Esophagus squamous epithelium (tissue), 5 donors: ENCODE data around the gene BANP. TPM values are rescaled to one million over a fixed set of nuclear protein-coding genes. Genes with fewer than 3 reads are reported as not detected.
"Not testable (repeated sequence)": the region's sequence is repeated elsewhere in the genome, so short reads cannot be mapped to it uniquely, and the experiment has no call there.

Source experiments
- DNase-seq: peaks from one replicate; lab custom pipeline; 2025; lab: John Stamatoyannopoulos, UW
- H3K27ac ChIP-seq, 4 donors: fragments of 200-600 bp; sonication (generic); one replicate each; pipeline ENCODE4 v1.5.1; 2016 to 2019; ENCODE audit warnings: mild to moderate bottlenecking in 1 of 4
- H3K27me3 ChIP-seq, 4 donors: fragments of 200-600 bp; sonication (generic); 1 replicate in 3 of 4; 2 replicates in 1 of 4; pipeline versions ENCODE4 v1.5.1 to v1.6.0; 2017 to 2021; ENCODE audit warnings: antibody characterized with exemption in 1 of 4
- H3K36me3 ChIP-seq, 3 donors: fragments of 200-600 bp; sonication (generic); one replicate each; pipeline ENCODE4 v1.5.1; 2016 to 2019
- H3K4me1 ChIP-seq, 3 donors: fragments of 200-600 bp; sonication (generic); one replicate each; pipeline ENCODE4 v1.5.1; 2017 to 2019
- H3K4me3 ChIP-seq, 4 donors: fragments of 200-600 bp; sonication (generic); 1 replicate in 3 of 4; 2 replicates in 1 of 4; pipeline ENCODE4 v1.5.1; 2016 to 2019; ENCODE audit warnings: mild to moderate bottlenecking in 2 of 4, moderate library complexity in 1 of 4
- H3K9me3 ChIP-seq, 3 donors: fragments of 200-600 bp; sonication (generic); one replicate each; pipeline ENCODE4 v1.5.1; 2016 to 2019
- CTCF ChIP-seq, 6 experiments: fragments of 450-650 bp in 4 of 6; fragments of 200-600 bp in 2 of 6; sonication (generic) in 2 of 6; IDR thresholded peaks; one replicate each; pipeline ENCODE4 v1.5.1; 2016 to 2019; ENCODE audit warnings: antibody characterized with exemption in 6 of 6, mild to moderate bottlenecking in 4 of 6, moderate library complexity in 4 of 6
- POLR2A ChIP-seq, 4 donors: fragments of 450-650 bp; IDR thresholded peaks; one replicate each; pipeline ENCODE4 v1.6.1; 2017; ENCODE audit warnings: antibody characterized with exemption in 4 of 4, mild to moderate bottlenecking in 4 of 4, moderate library complexity in 3 of 4
- WGBS, 2 donors: methylation state at CpG; one replicate each; pipeline ENCODE4 v1.1.5; 2018; 5-methylcytosine and 5-hydroxymethylcytosine counted together
- intact Hi-C: fragments of 100-400 bp; cut with DNase I; formaldehyde crosslinking; loops from one replicate; pipeline ENCODE4 v1.15.0; 2022
- total RNA-seq, 4 donors: library from RNA; depleted of rRNA; stranded (reverse); fragments of >200 nt; gene quantifications; one replicate each; pipeline ENCODE4 v1.1.0, GENCODE V29; 2016
- donor health status: DM: yes; HTN: yes; CAD: no.

Gene BANP
- total RNA-seq, 4 donors from 2014 or later: 13.8 to 19.9 (median 14.1) TPM

DNA sequence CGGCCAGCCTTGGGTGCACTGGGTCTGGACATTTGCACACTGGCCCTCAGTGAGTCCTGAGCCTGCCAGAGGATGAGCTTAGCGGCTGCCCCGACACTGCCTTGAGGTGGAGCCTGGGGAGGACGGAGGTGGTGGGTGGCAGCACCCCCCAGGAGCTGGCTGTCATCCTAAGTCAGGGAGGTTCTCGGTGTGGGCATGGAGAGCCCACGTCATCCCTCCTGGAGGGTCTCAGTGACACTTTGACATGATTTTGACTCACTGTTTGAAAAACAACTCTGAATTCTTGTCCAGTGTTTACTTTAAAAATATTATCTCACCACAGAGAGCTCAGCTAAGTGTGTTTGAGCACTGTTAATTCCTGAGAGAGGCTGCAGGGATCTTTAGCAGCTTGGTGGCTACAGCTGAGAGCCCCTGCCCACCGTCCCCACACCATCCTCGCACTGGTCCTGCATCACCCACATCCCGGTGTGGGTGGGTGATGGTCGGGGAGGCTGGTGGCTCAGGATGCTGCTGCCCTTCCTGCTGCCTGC, 63.1 kb downstream of the BANP start:
- intact Hi-C loops: no loop called here
- Histone ChIP-seq H3K27me3 (no peaks in the 10 kb centered on the region), H3K27ac (peak overlapping the region; percentile 3 to 70 (median 36)), H3K36me3 (peaks cover 0 to 66% (median 0%) of the 10 kb centered on the region in 3 donors), H3K4me1 (peaks cover 0 to 14% (median 0%) of the 10 kb centered on the region in 3 donors), H3K4me3 (no peak overlapping the region), H3K9me3 (no peaks in the 10 kb centered on the region)
- DNase-seq: no peak
- no peak for TF ChIP-seq POLR2A (IDR thresholded peaks at IDR 0.05)
- TF ChIP-seq CTCF (IDR thresholded peaks at IDR 0.05): no peak
- 67 to 73% methylated on average over 1 to 3 of the region's 10 CpGs for WGBS, 2 donors

DNA sequence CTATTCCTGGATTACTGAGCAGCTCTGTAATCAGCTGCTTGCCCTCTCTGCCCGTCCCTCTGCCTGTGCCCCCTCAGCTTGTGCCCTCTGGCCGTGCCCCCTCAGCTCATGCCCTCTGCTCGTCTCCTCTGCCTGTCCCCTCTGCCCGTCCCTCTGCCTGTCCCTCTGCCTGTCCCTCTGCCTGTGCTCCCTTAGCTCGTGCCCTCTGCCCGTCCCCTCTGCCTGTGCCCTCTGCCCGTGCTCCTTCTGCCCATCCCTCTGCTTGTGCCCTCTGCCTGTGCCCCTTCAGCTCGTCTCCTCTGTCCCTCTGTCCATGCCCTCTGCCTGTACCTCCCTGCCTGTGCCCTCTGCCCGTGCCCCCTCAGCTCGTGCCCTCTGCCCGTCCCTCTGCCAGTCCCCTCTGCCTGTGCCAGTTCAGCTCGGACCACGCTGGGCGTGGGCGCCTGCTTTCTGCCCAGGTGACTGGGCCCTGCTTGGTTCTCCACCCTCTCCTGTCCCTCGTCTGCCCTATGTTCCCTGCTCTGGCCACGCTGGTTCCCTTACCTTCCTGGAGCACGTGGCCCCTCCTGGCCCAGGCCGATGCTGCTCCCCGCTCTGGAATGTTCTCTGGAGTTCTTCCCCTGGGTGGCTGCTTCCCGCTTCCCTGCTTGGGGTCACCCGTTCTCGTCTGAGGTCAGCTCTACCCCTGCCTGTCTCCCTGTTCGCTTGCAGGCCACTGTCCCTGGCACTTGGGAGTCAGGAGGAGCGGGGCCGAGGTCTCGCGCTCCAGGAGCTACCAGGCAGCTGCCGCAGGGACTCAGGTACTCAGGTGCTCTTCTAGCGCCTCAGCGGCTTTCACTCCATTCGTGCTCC, 63.9 kb downstream of the BANP start:
- peaks cover 0 to 14% (median 0%) of the 10 kb centered on the region in 3 donors for H3K4me1 ChIP-seq
- no peaks in the 10 kb centered on the region for H3K27me3 ChIP-seq
- no peak for DNase-seq
- H3K9me3 ChIP-seq: no peaks in the 10 kb centered on the region
- TF ChIP-seq CTCF (IDR thresholded peaks at IDR 0.05) (no peak), POLR2A (IDR thresholded peaks at IDR 0.05) (no peak)
- no peak overlapping the region for H3K4me3 ChIP-seq
- no peak overlapping the region for H3K27ac ChIP-seq
- intact Hi-C loops: no loop called here
- WGBS, 2 donors: 86 to 90% methylated on average over 16 to 19 of the region's 32 CpGs
- H3K36me3 ChIP-seq: peaks cover 0 to 63% (median 0%) of the 10 kb centered on the region in 3 donors

DNA sequence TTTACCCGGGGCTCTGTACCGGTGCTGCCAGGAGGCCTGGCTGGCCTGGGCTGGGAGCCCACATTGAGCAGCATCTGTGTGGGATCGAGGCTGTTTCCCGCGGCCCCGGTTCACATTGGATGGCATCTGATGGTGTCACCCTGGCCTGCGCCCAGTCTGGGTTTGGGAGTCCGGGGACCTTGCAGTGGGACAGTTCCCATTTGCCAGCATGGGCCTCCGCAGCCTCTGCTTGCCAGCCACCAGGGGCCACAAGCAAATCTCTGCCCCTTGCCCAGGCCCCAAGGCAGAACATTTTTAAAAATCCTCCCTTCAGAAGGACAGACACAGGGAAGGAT, 64.5 kb downstream of the BANP start:
- Histone ChIP-seq H3K4me1 (peaks cover 0 to 14% (median 0%) of the 10 kb centered on the region in 3 donors), H3K36me3 (peaks cover 0 to 63% (median 0%) of the 10 kb centered on the region in 3 donors), H3K27me3 (no peaks in the 10 kb centered on the region), H3K4me3 (no peak overlapping the region), H3K9me3 (no peaks in the 10 kb centered on the region), H3K27ac (no peak overlapping the region)
- intact Hi-C loops: no loop called here
- TF ChIP-seq CTCF (IDR thresholded peaks at IDR 0.05): no peak
- no peak for TF ChIP-seq POLR2A (IDR thresholded peaks at IDR 0.05)
- DNase-seq: no peak
- 93% methylated on average over 3 of the region's 9 CpGs; no CpG with 5 or more reads in 1 of the 2 donors for WGBS, 2 donors

DNA sequence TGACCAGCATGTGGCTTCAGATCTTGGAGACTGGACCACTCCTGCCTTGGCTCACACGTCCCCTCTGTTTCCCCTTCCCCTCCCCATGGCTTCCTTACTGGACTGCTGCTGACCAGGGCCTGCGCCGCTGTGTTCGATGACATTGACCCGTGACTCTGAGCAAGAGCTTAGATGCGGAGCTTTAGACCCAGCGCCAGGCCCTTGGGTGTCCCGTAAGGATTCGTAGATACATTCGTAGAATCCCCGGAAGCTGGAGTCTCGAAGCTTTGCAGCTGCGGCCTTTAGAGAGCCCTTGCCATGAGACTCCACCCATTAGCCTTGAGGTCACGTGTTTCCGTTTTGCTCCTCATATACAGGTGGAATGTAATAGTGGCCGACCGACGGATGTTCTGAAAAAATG, 65.2 kb downstream of the BANP start:
- intact Hi-C loops, H3K27ac ChIP-seq, H3K4me3 ChIP-seq, DNase-seq, H3K27me3 ChIP-seq, H3K9me3 ChIP-seq: not testable (repeated sequence)
- Histone ChIP-seq H3K4me1 (peaks cover 0 to 14% (median 0%) of the 10 kb centered on the region in 3 donors), H3K36me3 (peaks cover 0 to 63% (median 0%) of the 10 kb centered on the region in 3 donors)
- WGBS, 2 donors: 83 to 89% methylated on average over 9 to 13 of the region's 18 CpGs

- H3K27me3 ChIP-seq: no peaks in the 10 kb centered on the region
- peaks cover 0 to 64% (median 0%) of the 10 kb centered on the region in 3 donors for H3K36me3 ChIP-seq
- no peak overlapping the region for H3K4me3 ChIP-seq
- no peak for TF ChIP-seq POLR2A (IDR thresholded peaks at IDR 0.05)
- no peak for TF ChIP-seq CTCF (IDR thresholded peaks at IDR 0.05)
- peaks cover 0 to 14% (median 0%) of the 10 kb centered on the region in 3 donors for H3K4me1 ChIP-seq
- 87% methylated on average over 6 of the region's 11 CpGs; no CpG with 5 or more reads in 1 of the 2 donors for WGBS, 2 donors
- H3K9me3 ChIP-seq: no peaks in the 10 kb centered on the region
- no peak overlapping the region for H3K27ac ChIP-seq
- intact Hi-C loops: no loop called here
- no peak for DNase-seq
Observed at GRCh38 chr16:88016964-88017363, 65.7 kb downstream of the BANP start.
